IPS-18a (cell line): ENCODE data around the gene PEX11G.

Source experiments
- H3K27ac ChIP-seq: one replicate; pipeline ENCODE4 v1.5.1; 2013; ENCODE audit warnings: low read length
- H3K27me3 ChIP-seq: one replicate; pipeline ENCODE4 v1.6.1; 2013; ENCODE audit warnings: mild to moderate bottlenecking, low read length; ENCODE audit not compliant: control insufficient read depth, insufficient read depth
- H3K36me3 ChIP-seq: one replicate; pipeline ENCODE4 v1.6.1; 2013; ENCODE audit warnings: low read depth, low read length; ENCODE audit not compliant: control insufficient read depth
- H3K4me1 ChIP-seq: one replicate; pipeline ENCODE4 v1.6.1; 2013; ENCODE audit warnings: low read depth, low read length; ENCODE audit not compliant: control insufficient read depth
- H3K4me3 ChIP-seq: one replicate; pipeline ENCODE4 v1.5.1; 2013; ENCODE audit warnings: low read length
- H3K9ac ChIP-seq: one replicate; pipeline ENCODE4 v1.6.1; 2013; ENCODE audit warnings: mild to moderate bottlenecking, low read length, moderate library complexity
- H3K9me3 ChIP-seq: one replicate; pipeline ENCODE4 v1.6.1; 2013; ENCODE audit warnings: low read depth, low read length; ENCODE audit not compliant: control insufficient read depth

Gene PEX11G

GRCh38 chr19:7482584-7483439 lies 6.0 kb downstream of the PEX11G start:
- H3K9ac ChIP-seq, result peak overlapping the region; percentile 55
- peaks cover 8% of the 10 kb centered on the region for H3K4me1 ChIP-seq
- no peak overlapping the region for H3K27ac ChIP-seq
- peak overlapping the region; percentile 46 for H3K4me3 ChIP-seq
- H3K36me3 ChIP-seq, result no peaks in the 10 kb centered on the region
- H3K9me3 ChIP-seq, result no peaks in the 10 kb centered on the region
- no peaks in the 10 kb centered on the region for H3K27me3 ChIP-seq

GRCh38 chr19:7480970-7481255 lies 7.9 kb downstream of the PEX11G start:
- no peaks in the 10 kb centered on the region for H3K9me3 ChIP-seq
- no peak overlapping the region for H3K4me3 ChIP-seq
- no peaks in the 10 kb centered on the region for H3K27me3 ChIP-seq
- peaks cover 8% of the 10 kb centered on the region for H3K4me1 ChIP-seq
- no peaks in the 10 kb centered on the region for H3K36me3 ChIP-seq
- H3K27ac ChIP-seq, result no peak overlapping the region
- H3K9ac ChIP-seq, result no peak overlapping the region

DNA sequence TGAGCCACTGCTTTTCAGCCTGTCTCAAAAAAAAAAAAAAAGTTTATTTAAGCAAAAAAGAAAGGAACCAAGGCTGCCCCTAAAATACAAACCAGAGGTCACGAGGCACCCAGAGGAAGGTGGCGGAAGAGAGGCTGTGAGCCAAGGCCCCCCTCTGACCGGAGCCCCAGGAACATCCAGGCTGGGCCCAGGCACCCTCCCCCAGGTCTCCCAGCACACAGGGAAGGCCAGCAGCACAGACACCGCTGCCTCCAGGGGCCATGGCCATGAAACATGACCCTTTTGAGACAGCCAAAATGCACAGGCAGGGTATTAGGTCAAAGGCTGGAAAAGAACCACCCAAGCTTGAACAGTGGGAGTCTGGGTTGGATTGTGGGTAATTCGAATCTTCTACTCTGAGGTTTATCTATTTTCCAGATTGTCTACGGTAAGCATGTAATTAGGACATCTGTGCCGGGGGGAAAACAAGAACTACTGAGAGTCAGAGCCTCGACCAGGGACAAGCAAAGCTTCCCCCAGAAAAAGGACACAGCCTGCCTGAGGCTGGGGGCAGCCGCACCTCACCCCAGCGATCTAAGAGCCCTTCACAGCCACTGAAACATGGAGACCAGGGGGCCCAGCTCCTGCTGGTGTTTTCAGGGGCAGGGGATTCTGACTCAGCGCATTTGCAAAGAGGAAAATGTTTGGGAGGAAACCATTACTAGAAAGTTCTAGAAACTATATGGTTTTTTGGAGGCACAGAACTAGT lies 8.4 kb downstream of the PEX11G start:
- no peak overlapping the region for H3K27ac ChIP-seq
- H3K4me1 ChIP-seq, result peaks cover 8% of the 10 kb centered on the region
- H3K36me3 ChIP-seq, result no peaks in the 10 kb centered on the region
- H3K9me3 ChIP-seq, result no peaks in the 10 kb centered on the region
- H3K4me3 ChIP-seq, result no peak overlapping the region
- no peaks in the 10 kb centered on the region for H3K27me3 ChIP-seq
- no peak overlapping the region for H3K9ac ChIP-seq

- Histone ChIP-seq H3K9me3 (no peaks in the 10 kb centered on the region), H3K9ac (no peak overlapping the region), H3K4me1 (peaks cover 8% of the 10 kb centered on the region), H3K27ac (no peak overlapping the region), H3K27me3 (no peaks in the 10 kb centered on the region), H3K4me3 (no peak overlapping the region), H3K36me3 (no peaks in the 10 kb centered on the region)
Observed at GRCh38 chr19:7478843-7479227, 10.0 kb downstream of the PEX11G start.

GRCh38 chr19:7478173-7478842 lies 10.5 kb downstream of the PEX11G start:
- H3K4me3 ChIP-seq, result no peak overlapping the region
- H3K36me3 ChIP-seq, result no peaks in the 10 kb centered on the region
- H3K27ac ChIP-seq, result no peak overlapping the region
- peaks cover 6% of the 10 kb centered on the region for H3K4me1 ChIP-seq
- H3K9me3 ChIP-seq, result no peaks in the 10 kb centered on the region
- H3K27me3 ChIP-seq, result no peaks in the 10 kb centered on the region
- H3K9ac ChIP-seq, result no peak overlapping the region

DNA sequence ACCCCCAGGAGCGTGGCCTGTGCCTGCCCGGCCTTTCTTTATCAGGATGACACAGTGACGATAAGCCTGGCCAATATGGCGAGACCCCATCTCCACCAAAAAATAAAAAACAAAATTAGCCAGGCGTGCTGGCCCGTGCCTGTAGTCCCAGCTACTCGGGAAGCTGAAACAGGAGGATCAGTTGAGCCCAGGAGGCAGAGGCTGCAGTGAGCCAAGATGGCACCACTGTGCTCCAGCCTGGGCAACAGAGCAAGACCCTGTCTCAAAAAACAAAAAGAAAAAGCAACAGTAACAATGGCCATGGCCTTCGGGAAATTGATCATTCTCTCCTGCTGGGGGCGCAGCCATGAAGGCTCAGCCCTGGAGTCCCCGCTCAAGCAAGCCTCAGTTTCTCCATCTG lies 11.1 kb downstream of the PEX11G start:
- H3K4me1 ChIP-seq, result peaks cover 3% of the 10 kb centered on the region
- H3K36me3 ChIP-seq, result no peaks in the 10 kb centered on the region
- no peak overlapping the region for H3K9ac ChIP-seq
- H3K4me3 ChIP-seq, result no peak overlapping the region
- H3K27ac ChIP-seq, result no peak overlapping the region
- H3K9me3 ChIP-seq, result no peaks in the 10 kb centered on the region
- no peaks in the 10 kb centered on the region for H3K27me3 ChIP-seq

DNA sequence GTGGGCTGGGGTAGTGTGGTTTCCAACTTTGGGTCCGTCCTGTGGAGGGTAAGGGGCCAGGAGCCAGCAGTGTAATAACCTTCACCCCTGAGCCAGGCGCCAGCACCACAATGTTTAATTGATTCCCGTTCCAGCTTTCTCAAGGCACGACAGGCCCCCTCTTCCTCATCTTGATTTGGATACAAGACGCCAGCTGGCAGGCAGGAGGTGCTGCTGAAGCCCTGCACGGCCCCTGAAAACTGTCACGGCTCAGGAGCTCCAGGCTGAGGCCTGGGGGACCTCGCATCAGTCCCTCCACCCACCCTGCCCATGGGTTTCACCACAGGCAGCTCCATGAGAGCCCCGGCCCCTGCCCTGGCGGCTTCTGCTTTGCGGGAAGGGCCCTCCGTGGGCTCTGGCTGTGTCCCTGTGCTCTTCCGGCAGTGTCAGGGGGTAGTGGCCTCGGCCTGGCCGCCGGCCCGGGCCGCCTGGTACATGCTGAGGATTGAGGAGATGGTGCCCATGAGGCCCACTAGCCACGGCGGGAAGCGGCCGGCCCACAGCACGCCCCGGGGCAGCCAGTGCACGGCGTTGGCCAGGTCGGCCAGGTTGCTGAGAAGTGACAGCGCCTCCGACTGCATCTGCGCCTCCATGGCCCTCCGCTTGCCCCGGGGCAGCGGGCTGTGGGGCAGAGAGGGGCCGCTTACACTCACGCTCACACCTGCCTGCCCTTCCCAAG lies 11.9 kb downstream of the PEX11G start:
- Histone ChIP-seq H3K4me1 (no peaks in the 10 kb centered on the region), H3K9me3 (no peaks in the 10 kb centered on the region), H3K27ac (no peak overlapping the region), H3K4me3 (no peak overlapping the region), H3K9ac (no peak overlapping the region), H3K27me3 (no peaks in the 10 kb centered on the region), H3K36me3 (no peaks in the 10 kb centered on the region)

- no peaks in the 10 kb centered on the region for H3K27me3 ChIP-seq
- H3K9ac ChIP-seq, result no peak overlapping the region
- no peaks in the 10 kb centered on the region for H3K36me3 ChIP-seq
- no peak overlapping the region for H3K27ac ChIP-seq
- H3K4me1 ChIP-seq, result no peaks in the 10 kb centered on the region
- H3K9me3 ChIP-seq, result no peaks in the 10 kb centered on the region
- no peak overlapping the region for H3K4me3 ChIP-seq
Observed at GRCh38 chr19:7476241-7476640, 12.6 kb downstream of the PEX11G start.

- no peaks in the 10 kb centered on the region for H3K9me3 ChIP-seq
- H3K27me3 ChIP-seq, result no peaks in the 10 kb centered on the region
- H3K36me3 ChIP-seq, result peaks cover 3% of the 10 kb centered on the region
Observed at GRCh38 chr19:7475665-7476064, 13.2 kb downstream of the PEX11G start.

DNA sequence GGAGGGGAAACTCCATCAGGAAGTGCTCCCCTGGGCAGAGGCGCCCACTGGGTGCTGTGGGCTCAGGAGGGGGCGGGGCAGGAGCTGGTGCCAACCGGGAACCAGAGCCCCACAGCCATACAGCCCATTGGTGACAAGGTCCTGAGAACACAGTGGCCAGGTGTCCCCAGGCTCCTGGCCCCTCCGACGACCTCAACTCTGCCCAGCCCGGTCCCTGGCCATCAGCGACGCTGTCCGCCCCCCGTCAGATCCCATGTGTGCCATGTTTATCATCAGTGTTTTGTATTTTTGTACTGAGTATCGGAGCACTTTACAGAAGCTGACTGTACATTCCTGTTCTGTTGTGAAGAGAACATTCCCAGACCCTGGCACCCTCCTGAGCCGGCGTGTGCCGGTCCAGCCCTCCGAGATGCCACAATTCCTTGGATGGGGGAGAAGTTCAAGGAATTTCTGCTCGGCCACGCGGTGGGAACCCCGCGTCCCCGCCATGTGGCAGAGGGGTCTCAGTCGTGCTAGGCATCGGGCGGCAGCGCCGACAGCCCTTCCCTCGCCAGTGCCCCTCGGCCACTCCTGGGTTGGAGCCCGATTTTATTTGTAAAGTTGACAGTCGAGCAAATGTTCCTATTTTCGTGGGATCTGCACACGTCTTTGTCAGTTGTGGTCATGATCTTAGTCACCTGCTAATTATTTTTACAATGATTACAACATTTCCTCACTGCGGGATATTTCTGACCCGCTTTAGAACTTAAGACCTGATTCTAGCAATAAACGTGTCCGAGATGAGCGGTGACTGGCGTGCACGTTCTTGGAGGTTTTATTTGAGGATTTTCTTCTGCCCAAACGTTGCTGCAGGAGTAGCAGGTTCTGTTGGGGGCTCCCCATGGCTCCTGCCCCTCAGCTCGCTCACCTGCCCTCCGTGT lies 16.9 kb downstream of the PEX11G start:
- Histone ChIP-seq H3K4me3 (no peak overlapping the region), H3K9ac (no peak overlapping the region), H3K4me1 (no peaks in the 10 kb centered on the region), H3K9me3 (no peaks in the 10 kb centered on the region), H3K36me3 (peaks cover 13% of the 10 kb centered on the region), H3K27me3 (no peaks in the 10 kb centered on the region), H3K27ac (no peak overlapping the region)

More at GRCh38 chr19:7475665-7476064, 13.2 kb downstream of the PEX11G start:
- H3K27ac ChIP-seq, result no peak overlapping the region
- H3K9ac ChIP-seq, result no peak overlapping the region
- no peak overlapping the region for H3K4me3 ChIP-seq
- H3K4me1 ChIP-seq, result no peaks in the 10 kb centered on the region
